ENCODE data around the gene UBL3.

The UBL3 gene

DNA sequence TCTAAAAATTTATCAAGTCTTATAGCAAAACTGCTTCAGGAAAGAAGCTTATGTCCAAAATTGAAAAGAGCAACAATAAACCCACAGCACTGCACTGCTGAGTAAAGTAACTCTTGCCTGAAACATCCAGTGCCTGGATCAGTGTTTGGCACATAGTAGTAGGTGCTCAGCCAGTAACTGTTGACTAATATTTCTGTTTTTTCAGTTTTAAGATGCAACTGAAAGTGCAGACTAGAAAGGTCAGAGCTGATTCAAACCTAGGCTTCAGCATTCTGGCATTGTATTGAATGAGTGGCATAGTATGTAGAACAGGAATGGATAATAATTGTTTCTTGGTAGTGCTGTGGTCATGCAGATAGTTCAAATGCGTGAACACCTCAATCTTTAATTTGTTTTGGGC lies 67.6 kb downstream of the UBL3 start:
- H3K27me3 ChIP-seq (ENCODE audit: low read depth, low read length) = no peaks in the 10 kb centered on the region
- H3K4me2 ChIP-seq (ENCODE audit: low read length) = no peak overlapping the region
- no peaks in the 10 kb centered on the region for H3K36me3 ChIP-seq (replicated peaks; ENCODE audit: low read depth, low read length)
- TF ChIP-seq, protein P1, sequence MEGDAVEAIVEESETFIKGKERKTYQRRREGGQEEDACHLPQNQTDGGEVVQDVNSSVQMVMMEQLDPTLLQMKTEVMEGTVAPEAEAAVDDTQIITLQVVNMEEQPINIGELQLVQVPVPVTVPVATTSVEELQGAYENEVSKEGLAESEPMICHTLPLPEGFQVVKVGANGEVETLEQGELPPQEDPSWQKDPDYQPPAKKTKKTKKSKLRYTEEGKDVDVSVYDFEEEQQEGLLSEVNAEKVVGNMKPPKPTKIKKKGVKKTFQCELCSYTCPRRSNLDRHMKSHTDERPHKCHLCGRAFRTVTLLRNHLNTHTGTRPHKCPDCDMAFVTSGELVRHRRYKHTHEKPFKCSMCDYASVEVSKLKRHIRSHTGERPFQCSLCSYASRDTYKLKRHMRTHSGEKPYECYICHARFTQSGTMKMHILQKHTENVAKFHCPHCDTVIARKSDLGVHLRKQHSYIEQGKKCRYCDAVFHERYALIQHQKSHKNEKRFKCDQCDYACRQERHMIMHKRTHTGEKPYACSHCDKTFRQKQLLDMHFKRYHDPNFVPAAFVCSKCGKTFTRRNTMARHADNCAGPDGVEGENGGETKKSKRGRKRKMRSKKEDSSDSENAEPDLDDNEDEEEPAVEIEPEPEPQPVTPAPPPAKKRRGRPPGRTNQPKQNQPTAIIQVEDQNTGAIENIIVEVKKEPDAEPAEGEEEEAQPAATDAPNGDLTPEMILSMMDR (IDR thresholded peaks at IDR 0.05; ENCODE audit: low read depth, low read length) = no peak
- TF ChIP-seq EZH2phosphoT487 (IDR thresholded peaks at IDR 0.05; ENCODE audit: low read depth) = no peak
- no peaks in the 10 kb centered on the region for H3K9me3 ChIP-seq (ENCODE audit: insufficient read depth, low read length)
- no peak overlapping the region for H3K27ac ChIP-seq (ENCODE audit: low read length)
- H3K4me3 ChIP-seq (ENCODE audit: low read length) = no peak overlapping the region
- no peak overlapping the region for H3K9ac ChIP-seq (ENCODE audit: low read length)
- no peaks in the 10 kb centered on the region for H3K79me2 ChIP-seq (ENCODE audit: low read length)
- no peak overlapping the region for H2AFZ ChIP-seq (ENCODE audit: low read depth, low read length)
- peaks cover 14% of the 10 kb centered on the region; the same call in 1 of the 2 replicates for H4K20me1 ChIP-seq (ENCODE audit: insufficient read depth, low read length)
- H3K4me1 ChIP-seq (ENCODE audit: low read length) = peaks cover 5% of the 10 kb centered on the region

DNA sequence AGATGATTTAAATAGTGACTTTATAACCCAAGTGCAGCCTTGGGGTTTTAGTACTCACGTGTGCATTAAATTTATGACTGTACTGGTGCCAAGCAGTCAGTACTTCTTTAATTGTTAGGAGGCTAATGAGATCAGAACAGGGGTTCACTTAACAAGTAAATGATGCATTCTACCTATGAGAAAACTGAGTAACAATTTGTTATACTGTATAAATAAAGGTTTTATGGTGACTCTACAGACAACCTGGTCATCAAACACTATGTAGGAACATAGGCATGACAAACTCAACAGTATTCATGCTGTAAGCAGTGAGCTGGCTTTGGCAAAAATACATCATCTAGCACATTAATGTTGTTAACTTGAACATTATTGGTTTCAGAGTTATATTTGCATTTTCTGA lies 75.6 kb downstream of the UBL3 start:
- H3K9me3 ChIP-seq (ENCODE audit: insufficient read depth, low read length) = no peaks in the 10 kb centered on the region
- no peak overlapping the region for H3K4me2 ChIP-seq (ENCODE audit: low read length)

DNA sequence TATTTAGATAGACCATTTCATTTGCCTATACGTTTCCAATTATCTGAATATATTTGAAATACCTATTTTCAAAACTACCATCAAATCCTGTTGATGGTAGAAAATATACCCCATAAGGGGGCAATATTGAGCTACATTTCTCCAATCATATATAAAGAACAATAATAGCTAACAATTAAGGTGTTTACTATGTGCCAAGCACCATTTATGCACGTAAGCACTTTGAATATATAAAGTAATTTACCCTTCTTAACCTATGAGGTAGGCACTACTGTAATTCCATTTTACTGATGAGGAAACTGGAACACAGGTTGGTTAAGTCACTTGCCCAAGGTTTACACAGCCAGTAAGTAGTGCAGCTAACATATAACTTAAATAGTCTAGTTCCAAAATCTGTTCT lies 79.2 kb downstream of the UBL3 start:
- no peaks in the 10 kb centered on the region for H3K9me3 ChIP-seq (ENCODE audit: insufficient read depth, low read length)
- H3K4me1 ChIP-seq (ENCODE audit: low read length) = peaks cover 6% of the 10 kb centered on the region; the same call in 1 of the 2 replicates
- H3K27me3 ChIP-seq (ENCODE audit: low read depth, low read length) = no peaks in the 10 kb centered on the region
- no peaks in the 10 kb centered on the region for H4K20me1 ChIP-seq (ENCODE audit: insufficient read depth, low read length)
- H3K4me2 ChIP-seq (ENCODE audit: low read length) = no peak overlapping the region
- no peak overlapping the region for H3K9ac ChIP-seq (ENCODE audit: low read length)
- no peak overlapping the region for H2AFZ ChIP-seq (ENCODE audit: low read depth, low read length)
- H3K36me3 ChIP-seq (replicated peaks; ENCODE audit: low read depth, low read length) = peaks cover 5% of the 10 kb centered on the region
- H3K27ac ChIP-seq (ENCODE audit: low read length) = no peak overlapping the region
- H3K4me3 ChIP-seq (ENCODE audit: low read length) = no peak overlapping the region
- H3K79me2 ChIP-seq (ENCODE audit: low read length) = no peaks in the 10 kb centered on the region
- TF ChIP-seq, protein P1 (IDR thresholded peaks at IDR 0.05; ENCODE audit: low read depth, low read length) = peak; percentile 79
- TF ChIP-seq EZH2phosphoT487 (IDR thresholded peaks at IDR 0.05; ENCODE audit: low read depth) = no peak

More for the DNA sequence above, 75.6 kb downstream of the UBL3 start:
- Histone ChIP-seq H3K9ac (ENCODE audit: low read length) (no peak overlapping the region), H3K4me1 (ENCODE audit: low read length) (peaks cover under 1% of the 10 kb centered on the region; the same call in 1 of the 2 replicates), H4K20me1 (ENCODE audit: insufficient read depth, low read length) (no peaks in the 10 kb centered on the region), H3K27me3 (ENCODE audit: low read depth, low read length) (no peaks in the 10 kb centered on the region), H3K36me3 (replicated peaks; ENCODE audit: low read depth, low read length) (no peaks in the 10 kb centered on the region), H3K27ac (ENCODE audit: low read length) (no peak overlapping the region), H3K4me3 (ENCODE audit: low read length) (no peak overlapping the region), H3K79me2 (ENCODE audit: low read length) (no peaks in the 10 kb centered on the region), H2AFZ (ENCODE audit: low read depth, low read length) (no peak overlapping the region)
- TF ChIP-seq, protein P1 (IDR thresholded peaks at IDR 0.05; ENCODE audit: low read depth, low read length) = no peak
- TF ChIP-seq EZH2phosphoT487 (IDR thresholded peaks at IDR 0.05; ENCODE audit: low read depth) = no peak

DNA sequence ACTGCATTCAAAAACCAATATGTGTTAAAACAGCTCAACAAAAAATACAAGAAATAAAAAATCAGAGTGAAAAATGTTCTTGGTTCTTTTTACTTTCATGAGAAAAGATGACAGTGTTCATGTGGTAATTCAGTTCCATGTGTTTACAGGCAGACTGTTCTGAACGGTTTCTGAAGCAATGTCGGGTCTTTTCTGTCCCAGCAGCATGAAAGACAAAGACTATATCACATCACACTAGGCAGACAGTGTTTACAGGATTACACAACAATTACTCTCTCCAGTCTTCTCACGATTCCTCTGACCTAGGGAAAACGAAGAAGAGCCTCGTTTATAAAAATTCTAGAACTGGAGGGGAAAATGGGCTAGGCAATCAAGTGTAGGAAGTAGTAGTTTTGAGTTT lies 83.4 kb downstream of the UBL3 start:
- Histone ChIP-seq H4K20me1 (ENCODE audit: insufficient read depth, low read length) (no peaks in the 10 kb centered on the region), H3K9ac (ENCODE audit: low read length) (no peak overlapping the region), H3K9me3 (ENCODE audit: insufficient read depth, low read length) (no peaks in the 10 kb centered on the region), H3K27ac (ENCODE audit: low read length) (no peak overlapping the region), H3K27me3 (ENCODE audit: low read depth, low read length) (no peaks in the 10 kb centered on the region), H3K36me3 (replicated peaks; ENCODE audit: low read depth, low read length) (peaks cover 5% of the 10 kb centered on the region), H3K4me3 (ENCODE audit: low read length) (no peak overlapping the region), H3K4me2 (ENCODE audit: low read length) (no peak overlapping the region), H3K79me2 (ENCODE audit: low read length) (no peaks in the 10 kb centered on the region), H3K4me1 (ENCODE audit: low read length) (peaks cover 14% of the 10 kb centered on the region), H2AFZ (ENCODE audit: low read depth, low read length) (no peak overlapping the region)
- TF ChIP-seq EZH2phosphoT487 (IDR thresholded peaks at IDR 0.05; ENCODE audit: low read depth) = no peak
- TF ChIP-seq, protein P1 (IDR thresholded peaks at IDR 0.05; ENCODE audit: low read depth, low read length) = no peak

Measured in OCI-LY3 (cell line).